Endodermal cell (in vitro differentiated cells): Measurements from ENCODE around the gene ZDHHC19. TPM values are rescaled to one million over a fixed set of nuclear protein-coding genes. Genes with fewer than 3 reads are reported as not detected.

Experiments
- DNase-seq: peaks from one replicate; pipeline ENCODE4 v3.0.0-alpha.2; 2017
- H3K27ac ChIP-seq: 2 replicates; pipeline ENCODE4 v1.5.1; 2013; ENCODE audit warnings: mild to moderate bottlenecking, low read depth, low read length, moderate library complexity
- H3K27me3 ChIP-seq: 2 replicates; pipeline ENCODE4 v1.6.1; 2013; ENCODE audit warnings: mild to moderate bottlenecking, low read length, moderate library complexity; ENCODE audit not compliant: insufficient read depth, control insufficient read depth, poor library complexity, severe bottlenecking
- H3K36me3 ChIP-seq: 2 replicates; pipeline ENCODE4 v1.7.0; 2013; ENCODE audit warnings: mild to moderate bottlenecking, low read length, moderate library complexity; ENCODE audit not compliant: control insufficient read depth, insufficient read depth
- H3K4me1 ChIP-seq: one replicate; pipeline ENCODE4 v1.7.0; 2013; ENCODE audit warnings: low read length; ENCODE audit not compliant: control insufficient read depth, insufficient read depth
- H3K4me3 ChIP-seq: 2 replicates; pipeline ENCODE4 v1.5.1; 2013; ENCODE audit warnings: mild to moderate bottlenecking, low read length, moderate library complexity
- H3K9ac ChIP-seq: 2 replicates; pipeline ENCODE4 v1.6.1; 2013; ENCODE audit warnings: mild to moderate bottlenecking, low read length, moderate library complexity; ENCODE audit not compliant: poor library complexity, severe bottlenecking; ENCODE audit errors: extremely low read depth
- H3K9me3 ChIP-seq: 2 replicates; pipeline ENCODE4 v1.6.1; 2013; ENCODE audit warnings: mild to moderate bottlenecking, low read length, moderate library complexity; ENCODE audit not compliant: control insufficient read depth
- H3K27ac Mint-ChIP-seq: 2 replicates; pipeline ENCODE4 v1.8.0; 2020; ENCODE audit warnings: mixed read lengths
- H3K27me3 Mint-ChIP-seq: 2 replicates; pipeline ENCODE4 v1.8.0; 2021; ENCODE audit warnings: mild to moderate bottlenecking, mixed read lengths; ENCODE audit not compliant: insufficient read depth
- H3K36me3 Mint-ChIP-seq: 2 replicates; pipeline ENCODE4 v1.8.0; 2020; ENCODE audit warnings: low read depth, mixed read lengths
- H3K4me1 Mint-ChIP-seq: 2 replicates; pipeline ENCODE4 v1.8.0; 2020; ENCODE audit warnings: mixed read lengths
- H3K4me3 Mint-ChIP-seq: 2 replicates; pipeline ENCODE4 v1.8.0; 2020; ENCODE audit warnings: mild to moderate bottlenecking, moderate library complexity, mixed read lengths
- H3K9me3 Mint-ChIP-seq: 2 replicates; pipeline ENCODE4 v1.8.0; 2020; ENCODE audit warnings: mild to moderate bottlenecking, mixed read lengths
- WGBS, 2 experiments: methylation state at CpG; one replicate each; pipeline versions ENCODE4 v1.1.5 to v1.1.7; 2013; ENCODE audit warnings: missing lambda C conversion rate in 2 of 2, mixed read lengths in 1 of 2; ENCODE audit not compliant: insufficient coverage in 1 of 2, insufficient read length in 1 of 2; 5-methylcytosine and 5-hydroxymethylcytosine counted together
- total RNA-seq, 2 donors: library from RNA; stranded (reverse); fragmentation: NEBNext Ultra II Directional in 1 of 2; extraction: Animal tissue kit (Norgen Biotek cat#: 25700) in 1 of 2; gene quantifications; 2 replicates in 1 of 2; 3 replicates in 1 of 2; pipeline ENCODE4 v1.2.1, GENCODE V29; 2021
- TF ChIP-seq, protein P1 (sequence below): fragments of 200-600 bp; sonication (generic); conservative IDR thresholded peaks from 2 replicates; pipeline ENCODE4 v1.5.0; 2021; ENCODE audit warnings: antibody characterized with exemption, mild to moderate bottlenecking

The ZDHHC19 gene
- total RNA-seq, 2 donors from 2014 or later = 0.86 TPM; not detected in 1

DNA sequence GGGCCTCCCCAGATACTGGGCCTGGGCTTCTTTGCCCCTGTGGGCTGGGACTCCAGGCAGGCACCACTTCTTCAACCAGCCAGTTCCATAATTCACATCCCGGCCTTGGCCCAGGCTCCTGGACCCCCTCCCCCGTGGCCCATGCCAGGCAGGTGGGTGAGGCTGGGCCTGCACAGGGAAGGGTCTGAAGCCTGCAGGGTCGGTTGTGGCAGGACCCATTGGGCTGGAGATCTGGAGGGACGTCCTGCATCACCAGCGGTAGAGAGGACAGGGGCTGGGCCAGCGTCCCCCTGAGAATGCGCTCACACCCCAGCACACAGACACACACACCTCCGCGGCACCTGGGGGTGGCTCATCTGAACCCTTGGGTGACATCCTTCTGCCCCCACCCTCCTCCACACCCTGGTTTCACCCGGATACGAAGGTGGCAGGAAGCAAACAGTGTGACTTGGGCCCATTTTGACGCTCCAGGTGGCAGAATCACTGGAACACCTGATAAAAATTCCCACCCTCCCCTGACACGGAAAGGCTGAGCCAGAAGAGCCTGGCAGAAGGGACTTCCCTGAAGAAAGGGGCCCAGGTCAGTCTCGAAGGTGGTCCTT lies 15.4 kb downstream of the ZDHHC19 start:
- WGBS, 2 experiments = 91 to 93% methylated on average over 6 to 14 of the region's 14 CpGs
- Mint-ChIP-seq H3K4me1 (no peaks in the 10 kb centered on the region), H3K27ac (no peak overlapping the region)

DNA sequence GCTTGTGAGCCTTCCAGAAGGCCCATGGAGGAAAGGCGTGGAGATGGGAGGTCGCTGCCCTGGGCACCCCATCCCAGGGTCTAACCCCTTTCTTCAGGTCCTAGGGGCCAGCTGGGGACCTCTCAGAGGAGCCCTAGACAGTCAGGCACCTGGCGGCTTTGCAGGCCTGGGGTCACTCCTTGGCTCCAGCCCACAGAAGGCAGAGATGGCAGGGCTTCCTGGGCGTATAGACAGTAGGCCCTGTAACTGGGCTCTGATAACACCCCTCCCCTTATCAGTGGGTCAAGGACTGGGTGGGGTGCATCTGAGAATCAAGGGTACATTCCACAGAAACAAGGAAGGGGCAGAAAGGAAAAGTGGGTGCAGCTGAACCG lies 16.7 kb downstream of the ZDHHC19 start:
- Mint-ChIP-seq H3K27ac (no peak overlapping the region), H3K9me3 (no peaks in the 10 kb centered on the region), H3K27me3 (no peaks in the 10 kb centered on the region), H3K36me3 (no peaks in the 10 kb centered on the region), H3K4me3 (no peak overlapping the region), H3K4me1 (no peaks in the 10 kb centered on the region)
- H3K36me3 ChIP-seq = no peaks in the 10 kb centered on the region
- no peak overlapping the region for H3K27ac ChIP-seq
- WGBS, 2 experiments = 91 to 100% methylated on average over 1 to 5 of the region's 5 CpGs
- H3K9ac ChIP-seq = no peak overlapping the region
- H3K4me3 ChIP-seq = no peak overlapping the region
- no peaks in the 10 kb centered on the region for H3K27me3 ChIP-seq
- TF ChIP-seq, protein P1, sequence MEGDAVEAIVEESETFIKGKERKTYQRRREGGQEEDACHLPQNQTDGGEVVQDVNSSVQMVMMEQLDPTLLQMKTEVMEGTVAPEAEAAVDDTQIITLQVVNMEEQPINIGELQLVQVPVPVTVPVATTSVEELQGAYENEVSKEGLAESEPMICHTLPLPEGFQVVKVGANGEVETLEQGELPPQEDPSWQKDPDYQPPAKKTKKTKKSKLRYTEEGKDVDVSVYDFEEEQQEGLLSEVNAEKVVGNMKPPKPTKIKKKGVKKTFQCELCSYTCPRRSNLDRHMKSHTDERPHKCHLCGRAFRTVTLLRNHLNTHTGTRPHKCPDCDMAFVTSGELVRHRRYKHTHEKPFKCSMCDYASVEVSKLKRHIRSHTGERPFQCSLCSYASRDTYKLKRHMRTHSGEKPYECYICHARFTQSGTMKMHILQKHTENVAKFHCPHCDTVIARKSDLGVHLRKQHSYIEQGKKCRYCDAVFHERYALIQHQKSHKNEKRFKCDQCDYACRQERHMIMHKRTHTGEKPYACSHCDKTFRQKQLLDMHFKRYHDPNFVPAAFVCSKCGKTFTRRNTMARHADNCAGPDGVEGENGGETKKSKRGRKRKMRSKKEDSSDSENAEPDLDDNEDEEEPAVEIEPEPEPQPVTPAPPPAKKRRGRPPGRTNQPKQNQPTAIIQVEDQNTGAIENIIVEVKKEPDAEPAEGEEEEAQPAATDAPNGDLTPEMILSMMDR = no peak
- H3K4me1 ChIP-seq = no peaks in the 10 kb centered on the region
- no peaks in the 10 kb centered on the region for H3K9me3 ChIP-seq
- no peak for DNase-seq

More for the DNA sequence above, 15.4 kb downstream of the ZDHHC19 start:
- H3K9ac ChIP-seq = no peak overlapping the region
- H3K27ac ChIP-seq = no peak overlapping the region
- no peak for DNase-seq
- Mint-ChIP-seq H3K36me3 (no peaks in the 10 kb centered on the region), H3K4me3 (no peak overlapping the region), H3K27me3 (no peaks in the 10 kb centered on the region), H3K9me3 (no peaks in the 10 kb centered on the region)
- H3K4me3 ChIP-seq = no peak overlapping the region
- H3K27me3 ChIP-seq = no peaks in the 10 kb centered on the region
- H3K4me1 ChIP-seq = no peaks in the 10 kb centered on the region
- no peaks in the 10 kb centered on the region for H3K9me3 ChIP-seq
- no peaks in the 10 kb centered on the region for H3K36me3 ChIP-seq
- TF ChIP-seq, protein P1 = no peak

DNA sequence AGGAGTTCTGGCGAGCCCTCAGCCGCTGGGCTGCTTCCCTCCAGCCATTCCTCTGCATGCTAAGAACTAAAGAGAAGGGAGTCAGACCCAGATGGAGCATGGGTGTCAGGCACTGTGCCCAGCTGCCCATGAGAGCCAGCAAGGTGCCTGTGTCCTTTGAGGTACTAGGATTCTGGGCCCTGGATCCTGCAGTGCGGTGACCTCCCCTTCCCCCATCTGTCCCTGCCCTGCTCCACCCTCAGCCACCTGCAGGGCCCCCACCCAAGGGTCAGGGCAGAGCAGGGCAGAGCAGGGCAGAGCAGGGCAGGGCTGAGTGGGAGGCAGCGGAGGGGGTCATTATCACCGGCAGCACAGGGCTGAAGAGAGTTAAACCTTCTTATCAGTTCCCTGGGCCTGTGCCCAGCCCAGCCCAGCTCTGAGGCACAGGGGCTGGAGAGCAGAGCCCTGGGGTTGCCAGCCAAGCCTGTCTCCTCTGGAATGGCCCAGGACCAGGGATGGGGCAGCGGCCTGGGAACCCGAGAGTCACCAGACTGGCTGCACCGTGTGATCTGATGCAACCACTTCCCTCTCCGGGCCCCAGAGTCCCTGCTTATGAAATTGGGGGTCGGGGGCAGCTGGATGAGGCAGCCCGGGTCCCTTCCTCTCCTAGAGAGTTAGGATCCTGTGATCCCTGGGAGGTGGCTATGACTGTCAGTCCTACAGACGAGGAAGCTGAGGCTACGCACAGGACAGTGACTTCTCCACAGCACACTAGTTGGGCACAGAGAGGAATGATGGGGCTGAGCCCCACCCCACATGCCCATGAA lies 17.3 kb downstream of the ZDHHC19 start:
- WGBS, 2 experiments = 90 to 98% methylated on average over 8 to 13 of the region's 13 CpGs
- H3K4me1 ChIP-seq = no peaks in the 10 kb centered on the region
- Mint-ChIP-seq H3K27ac (no peak overlapping the region), H3K4me3 (no peak overlapping the region), H3K36me3 (no peaks in the 10 kb centered on the region), H3K9me3 (no peaks in the 10 kb centered on the region), H3K27me3 (no peaks in the 10 kb centered on the region), H3K4me1 (no peaks in the 10 kb centered on the region)
- H3K9ac ChIP-seq = no peak overlapping the region
- H3K4me3 ChIP-seq = no peak overlapping the region
- no peak for DNase-seq
- H3K36me3 ChIP-seq = no peaks in the 10 kb centered on the region
- no peak overlapping the region for H3K27ac ChIP-seq
- H3K27me3 ChIP-seq = no peaks in the 10 kb centered on the region
- TF ChIP-seq, protein P1 = no peak
- no peaks in the 10 kb centered on the region for H3K9me3 ChIP-seq
